Astrocyte (in vitro differentiated cells and primary cell): ENCODE measurements around the gene HOXD11. TPM values are rescaled to one million over a fixed set of nuclear protein-coding genes. Genes with fewer than 3 reads are reported as not detected.

Source experiments
- DNase-seq: peaks from one replicate; pipeline ENCODE4 v3.0.0-alpha.2; 2010; ENCODE audit warnings: low read depth
- FAIRE-seq: peaks from 2 replicates; lab custom pipeline; 2011; peaks lifted over from hg19 to GRCh38; lab: Jason Lieb, UNC
- H2AFZ ChIP-seq: 2 replicates; pipeline ENCODE4 v1.6.0; 2012; ENCODE audit warnings: low read depth, low read length, inconsistent platforms
- H3K27ac ChIP-seq: 2 replicates; pipeline ENCODE4 v1.5.1; 2011; ENCODE audit warnings: low read depth, low read length, inconsistent platforms
- H3K27me3 ChIP-seq: 2 replicates; pipeline ENCODE4 v1.6.0; 2011; ENCODE audit warnings: low read length, inconsistent platforms; ENCODE audit not compliant: insufficient read depth
- H3K36me3 ChIP-seq: 2 replicates; pipeline ENCODE4 v1.5.1; 2011; ENCODE audit warnings: low read length, inconsistent platforms; ENCODE audit not compliant: insufficient read depth
- H3K4me1 ChIP-seq: 2 replicates; pipeline ENCODE4 v1.5.1; 2011; ENCODE audit warnings: low read length, inconsistent platforms; ENCODE audit not compliant: insufficient read depth
- H3K4me2 ChIP-seq: 2 replicates; pipeline ENCODE4 v1.6.0; 2012; ENCODE audit warnings: low read length, inconsistent platforms
- H3K4me3 ChIP-seq: 2 replicates; pipeline ENCODE4 v1.5.1; 2011; ENCODE audit warnings: low read depth, mild to moderate bottlenecking, low read length, inconsistent platforms; ENCODE audit not compliant: insufficient read depth
- H3K79me2 ChIP-seq: 2 replicates; pipeline ENCODE4 v1.6.0; 2012; ENCODE audit warnings: mild to moderate bottlenecking, low read length, inconsistent platforms; ENCODE audit not compliant: insufficient read depth
- H3K9ac ChIP-seq: 2 replicates; pipeline ENCODE4 v1.6.0; 2012; ENCODE audit warnings: mild to moderate bottlenecking, low read length, inconsistent platforms
- H3K9me3 ChIP-seq: 2 replicates; pipeline ENCODE4 v1.5.1; 2012; ENCODE audit warnings: low read depth, mild to moderate bottlenecking, low read length, inconsistent platforms; ENCODE audit not compliant: insufficient read depth
- H4K20me1 ChIP-seq: 2 replicates; pipeline ENCODE4 v1.6.0; 2012; ENCODE audit warnings: low read length, inconsistent platforms; ENCODE audit not compliant: insufficient read depth
- H3K27ac Mint-ChIP-seq: one replicate; pipeline ENCODE4 v1.8.0; 2021; ENCODE audit warnings: mild to moderate bottlenecking, mixed read lengths; ENCODE audit not compliant: unreplicated experiment
- H3K27me3 Mint-ChIP-seq: one replicate; pipeline ENCODE4 v1.8.0; 2021; ENCODE audit warnings: low read depth, mixed read lengths; ENCODE audit not compliant: unreplicated experiment
- H3K36me3 Mint-ChIP-seq: one replicate; pipeline ENCODE4 v1.8.0; 2021; ENCODE audit warnings: low read depth, mixed read lengths; ENCODE audit not compliant: unreplicated experiment
- H3K4me1 Mint-ChIP-seq: one replicate; pipeline ENCODE4 v1.8.0; 2021; ENCODE audit warnings: low read depth, mixed read lengths; ENCODE audit not compliant: unreplicated experiment
- H3K4me3 Mint-ChIP-seq: one replicate; pipeline ENCODE4 v1.8.0; 2021; ENCODE audit warnings: mild to moderate bottlenecking, moderate library complexity, mixed read lengths; ENCODE audit not compliant: unreplicated experiment
- H3K9me3 Mint-ChIP-seq: one replicate; pipeline ENCODE4 v1.8.0; 2021; ENCODE audit warnings: mild to moderate bottlenecking, mixed read lengths; ENCODE audit not compliant: unreplicated experiment
- CTCF ChIP-seq: IDR thresholded peaks from 2 replicates; pipeline ENCODE4 v1.5.1; 2011; ENCODE audit warnings: low read depth, mild to moderate bottlenecking, inconsistent platforms, low read length, moderate library complexity; ENCODE audit not compliant: insufficient read depth
- EZH2 ChIP-seq: IDR thresholded peaks from 2 replicates; pipeline ENCODE4 v1.6.1; 2012; ENCODE audit warnings: mild to moderate bottlenecking, low read length, inconsistent platforms; ENCODE audit not compliant: insufficient read depth
- total RNA-seq: library from RNA; stranded (reverse); gene quantifications from 2 replicates; pipeline ENCODE4 v1.2.1, GENCODE V29; 2021

HOXD11 gene
- total RNA-seq, 1 donor from 2014 or later: not detected

- Histone ChIP-seq H3K9me3 (peaks cover 21% of the 10 kb centered on the region), H3K27me3 (peaks cover 100% of the 10 kb centered on the region), H3K4me1 (peaks cover 7% of the 10 kb centered on the region), H4K20me1 (peaks cover 5% of the 10 kb centered on the region), H3K27ac (no peak overlapping the region), H3K36me3 (no peaks in the 10 kb centered on the region), H3K79me2 (no peaks in the 10 kb centered on the region), H3K9ac (no peak overlapping the region), H2AFZ (no peak overlapping the region), H3K4me3 (no peak overlapping the region), H3K4me2 (no peak overlapping the region)
- DNase-seq (no peak), FAIRE-seq (no peak)
- Mint-ChIP-seq H3K36me3 (no peaks in the 10 kb centered on the region), H3K27me3 (peaks cover 92% of the 10 kb centered on the region), H3K27ac (peak overlapping the region; percentile 69), H3K4me3 (no peak overlapping the region), H3K4me1 (peaks cover 6% of the 10 kb centered on the region), H3K9me3 (peaks cover 21% of the 10 kb centered on the region)
- TF ChIP-seq CTCF (no peak), EZH2 (no peak)
Measured at GRCh38 chr2:176099159-176099727, 7.8 kb upstream of the HOXD11 start.

GRCh38 chr2:176099728-176100546 lies 7.1 kb upstream of the HOXD11 start, which contains the start of gene HOXD12:
TSS of gene HOXD12 (plus strand) at chr2:176099795. CDS start at chr2:176099802, 7 bp downstream.
- Mint-ChIP-seq H3K4me1 (peaks cover 6% of the 10 kb centered on the region), H3K36me3 (no peaks in the 10 kb centered on the region), H3K4me3 (no peak within 1 kb of the TSS), H3K27ac (peak within 1 kb of the TSS; percentile 69), H3K9me3 (peaks cover 19% of the 10 kb centered on the region), H3K27me3 (peaks cover 92% of the 10 kb centered on the region)
- Histone ChIP-seq H3K9me3 (peaks cover 21% of the 10 kb centered on the region), H3K4me2 (no peak within 1 kb of the TSS), H4K20me1 (peaks cover 5% of the 10 kb centered on the region), H3K9ac (no peak within 1 kb of the TSS), H3K4me1 (peaks cover 7% of the 10 kb centered on the region), H3K27me3 (peaks cover 99% of the 10 kb centered on the region), H3K27ac (no peak within 1 kb of the TSS), H3K36me3 (no peaks in the 10 kb centered on the region), H3K4me3 (no peak within 1 kb of the TSS), H2AFZ (no peak within 1 kb of the TSS), H3K79me2 (no peaks in the 10 kb centered on the region)
- FAIRE-seq: no peak
- no peak for DNase-seq
- TF ChIP-seq EZH2 (peak; percentile 95), CTCF (no peak)
